ENCODE data around the gene PCBP3.

Gene PCBP3

GRCh38 chr21:45989355-45990048, 346.0 kb downstream of the PCBP3 start:
- DNase-seq, result no peak

- no peak for DNase-seq
Observed at GRCh38 chr21:45990049-45990711, 346.7 kb downstream of the PCBP3 start.

- no peak for DNase-seq
Observed at GRCh38 chr21:45990741-45991605, 347.4 kb downstream of the PCBP3 start.

- DNase-seq, result no peak
Observed at GRCh38 chr21:45991606-45992300, 348.2 kb downstream of the PCBP3 start.
